K562 (cell line): Measurements from ENCODE around the gene RSBN1L. TPM values are rescaled to one million over a fixed set of nuclear protein-coding genes. Genes with fewer than 3 reads are reported as not detected.
A peak's percentile ranks its signal among the peaks of the same experiment; 100 is the strongest.

Experiments used
- ATAC-seq: fragments of 200-7000 bp; cut with Tn5 transposase; 3 replicates; pipeline ENCODE4 v1.9.1; 2020; ENCODE audit warnings: moderate library complexity
- BruUV-seq: library from RNA; stranded (reverse); fragments of 400-500 nt; replicated peaks from 2 replicates; lab custom pipeline; 2021; lab: Mats Ljungman, UMichigan
- CTCF ChIA-PET: fragments of 300-600 bp; formaldehyde crosslinking; extraction: SDS; loops from one replicate; lab custom pipeline; 2021; ENCODE audit warnings: low intra/inter-chr PET ratio; lab: Yijun Ruan, JAX
- POLR2A ChIA-PET: fragments of 300-600, 350-650 bp; sonication (Branson Sonifier 250); formaldehyde crosslinking; extraction: SDS; loops from one replicate; lab custom pipeline; 2021; ENCODE audit warnings: antibody characterized with exemption, inconsistent platforms; lab: Yijun Ruan, JAX
- DNase-seq, 4 experiments: peaks; one replicate each; pipeline versions ENCODE4 v3.0.0 to v3.0.0-alpha.2; 2011 to 2018; ENCODE audit warnings: low spot score in 3 of 4, mixed read lengths in 3 of 4; ENCODE audit errors: extremely low read depth in 1 of 4
- FAIRE-seq: peaks from 2 replicates; lab custom pipeline; 2011; peaks lifted over from hg19 to GRCh38; lab: Jason Lieb, UNC
- H2AFZ ChIP-seq: 2 replicates; pipeline ENCODE4 v1.6.0; 2011; ENCODE audit warnings: low read depth, low read length, control low read depth, inconsistent platforms
- H3K27ac ChIP-seq: fragments of 200-600 bp; 3 replicates; pipeline ENCODE4 v1.8.0; 2011; ENCODE audit warnings: low read depth, mild to moderate bottlenecking, control low read depth, inconsistent platforms, low read length, moderate library complexity, mixed read lengths; ENCODE audit errors: extremely low read depth
- H3K27me3 ChIP-seq, 2 experiments: fragments of 300-600 bp in 1 of 2; 2 replicates in 1 of 2; 3 replicates in 1 of 2; pipeline versions ENCODE4 v1.6.0 to v1.8.0; 2011; ENCODE audit warnings: inconsistent platforms in 2 of 2, low read length in 2 of 2, mild to moderate bottlenecking in 1 of 2, mixed read lengths in 1 of 2, moderate library complexity in 1 of 2; ENCODE audit not compliant: control insufficient read depth in 2 of 2, insufficient read depth in 2 of 2
- H3K36me3 ChIP-seq: fragments of 300-600 bp; 3 replicates; pipeline ENCODE4 v1.8.0; 2011; ENCODE audit warnings: mild to moderate bottlenecking, low read length, inconsistent platforms; ENCODE audit not compliant: control insufficient read depth, insufficient read depth
- H3K4me1 ChIP-seq, 2 experiments: fragments of 200-600 bp in 1 of 2; replicated peaks in 1 of 2; 2 replicates in 1 of 2; 3 replicates in 1 of 2; pipeline versions ENCODE4 v1.5.1 to v1.8.0; 2011; ENCODE audit warnings: inconsistent platforms in 2 of 2, low read length in 2 of 2, mild to moderate bottlenecking in 1 of 2, mixed read lengths in 1 of 2, moderate library complexity in 1 of 2; ENCODE audit not compliant: control insufficient read depth in 2 of 2, insufficient read depth in 2 of 2
- H3K4me2 ChIP-seq: 2 replicates; pipeline ENCODE4 v1.6.1; 2011; ENCODE audit warnings: low read length, control low read depth, inconsistent platforms, mixed read lengths; ENCODE audit not compliant: insufficient read depth
- H3K4me3 ChIP-seq: fragments of 200-600 bp; sonication (generic), shearing (Covaris generic); 2 replicates; pipeline ENCODE4 v1.5.1; 2016; ENCODE audit warnings: control low read depth, inconsistent platforms
- H3K79me2 ChIP-seq: fragments of 200-600 bp; 3 replicates; pipeline ENCODE4 v1.8.0; 2011; ENCODE audit warnings: low read length, inconsistent platforms; ENCODE audit not compliant: control insufficient read depth, insufficient read depth
- H3K9ac ChIP-seq, 2 experiments: 2 replicates each; pipeline versions ENCODE4 v1.6.0 to v1.6.1; 2011; ENCODE audit warnings: low read depth in 2 of 2, low read length in 2 of 2, control low read depth in 1 of 2, inconsistent platforms in 1 of 2, mild to moderate bottlenecking in 1 of 2, mixed read lengths in 1 of 2; ENCODE audit not compliant: insufficient read depth in 1 of 2
- H3K9me1 ChIP-seq: one replicate; pipeline ENCODE4 v1.6.0; 2011; ENCODE audit warnings: inconsistent platforms, mild to moderate bottlenecking, low read length, moderate library complexity; ENCODE audit not compliant: control insufficient read depth, insufficient read depth
- H3K9me3 ChIP-seq: replicated peaks from 2 replicates; pipeline ENCODE4 v1.5.1; 2011; ENCODE audit warnings: low read depth, low read length, inconsistent platforms; ENCODE audit not compliant: control insufficient read depth, insufficient read depth
- H4K20me1 ChIP-seq: replicated peaks from 2 replicates; pipeline ENCODE4 v1.6.1; 2011; ENCODE audit warnings: low read length, inconsistent platforms, mixed read lengths; ENCODE audit not compliant: control insufficient read depth, insufficient read depth
- BCOR ChIP-seq: fragments of 450-650 bp; IDR thresholded peaks from 2 replicates; pipeline ENCODE4 v1.6.1; 2016
- CEBPB ChIP-seq: fragments of 450-650 bp; IDR thresholded peaks from 2 replicates; pipeline ENCODE4 v1.6.1; 2016; ENCODE audit warnings: missing genetic modification characterization, missing compliant biosample characterization
- ELK1 ChIP-seq: sonication (generic); formaldehyde crosslinking; IDR thresholded peaks from 2 replicates; pipeline ENCODE4 v1.8.1; 2022; ENCODE audit warnings: missing genetic modification reagents
- FOS ChIP-seq: IDR thresholded peaks from 3 replicates; pipeline ENCODE4 v1.6.1; 2011; ENCODE audit not compliant: insufficient read length; ENCODE audit errors: extremely low read depth
- FOXA1 ChIP-seq: fragments of 450-650 bp; IDR thresholded peaks from 2 replicates; pipeline ENCODE4 v1.6.1; 2016; ENCODE audit warnings: mild to moderate bottlenecking, borderline replicate concordance
- FOXP1 ChIP-seq: sonication (generic); formaldehyde crosslinking; IDR thresholded peaks from 2 replicates; pipeline ENCODE4 v1.8.0; 2022; ENCODE audit warnings: mild to moderate bottlenecking, missing genetic modification reagents
- GABPB2 ChIP-seq: fragments of 250-450 bp; sonication (Bioruptor Pico); conservative IDR thresholded peaks from 2 replicates; pipeline ENCODE4 v1.5.1; 2021; ENCODE audit warnings: mild to moderate bottlenecking
- NCOA4 ChIP-seq: fragments of 450-650 bp; IDR thresholded peaks from 2 replicates; pipeline ENCODE4 v1.6.1; 2018; ENCODE audit warnings: mild to moderate bottlenecking; ENCODE audit not compliant: partially characterized antibody
- NEUROD1 ChIP-seq: fragments of 150-350 bp; IDR thresholded peaks from 2 replicates; pipeline ENCODE4 v1.6.1; 2014; ENCODE audit warnings: borderline replicate concordance, low read length, low read depth; ENCODE audit not compliant: partially characterized antibody
- PTRF ChIP-seq: fragments of 450-650 bp; IDR thresholded peaks from 2 replicates; pipeline ENCODE4 v1.6.1; 2016; ENCODE audit warnings: mild to moderate bottlenecking, missing genetic modification characterization, missing compliant biosample characterization
- RAD51 ChIP-seq: fragments of 450-650 bp; IDR thresholded peaks from 2 replicates; pipeline ENCODE4 v1.7.1; 2016; ENCODE audit warnings: low read depth, mild to moderate bottlenecking, borderline replicate concordance
- SIN3A ChIP-seq, 2 experiments: fragments of 150-350 bp in 1 of 2; IDR thresholded peaks; 2 replicates each; pipeline ENCODE4 v1.6.1; 2011 to 2016; ENCODE audit warnings: borderline replicate concordance in 2 of 2, low read depth in 2 of 2, low read length in 2 of 2, mild to moderate bottlenecking in 2 of 2, moderate library complexity in 2 of 2; ENCODE audit not compliant: control insufficient read depth in 1 of 2
- ZBTB12 ChIP-seq: fragments of 250-450 bp; sonication (Bioruptor Pico); IDR thresholded peaks from 2 replicates; pipeline ENCODE4 v1.4.0; 2020
- ZNF609 ChIP-seq: sonication (generic); formaldehyde crosslinking; IDR thresholded peaks from 2 replicates; pipeline ENCODE4 v1.8.1; 2023; ENCODE audit warnings: missing genetic modification reagents, mild to moderate bottlenecking, borderline replicate concordance
- ZNF77 ChIP-seq: fragments of 250-450 bp; sonication (Bioruptor Pico); IDR thresholded peaks from 2 replicates; pipeline ENCODE4 v1.5.0; 2020
- WGBS: fragments of 100-300 bp; shearing (Covaris generic); methylation state at CpG from one replicate; pipeline ENCODE4 v1.1.6; 2016; ENCODE audit warnings: low coverage, mixed read lengths; ENCODE audit not compliant: insufficient coverage; ENCODE audit errors: missing lambda C conversion rate; 5-methylcytosine and 5-hydroxymethylcytosine counted together
- in situ Hi-C: fragments of 300-500 bp; cut with MboI; formaldehyde crosslinking; loops from 4 replicates; pipeline ENCODE4 v1.15.0; 2018; ENCODE audit warnings: inconsistent platforms, mixed read lengths
- intact Hi-C: fragments of 100-400 bp; cut with micrococcal nuclease; formaldehyde crosslinking; loops from 2 replicates; pipeline ENCODE4 v1.14.2; 2022
- polyA plus RNA-seq, 8 experiments: library from polyadenylated mRNA; depleted of rRNA in 4 of 8; stranded (reverse) in 5 of 8; unstranded in 3 of 8; fragments of >200 nt; fragmentation: Nextera tagmentation in 2 of 8; fragmentation: Illumina TruSeq in 1 of 8; extraction: Ambion mirVana in 2 of 8; extraction: Trizol in 1 of 8; gene quantifications; 2 replicates each; pipeline versions ENCODE4 v1.2.1 to v1.2.3, GENCODE V29; 2011 to 2014; ENCODE audit warnings: inconsistent platforms in 1 of 8, missing spikeins in 1 of 8
- total RNA-seq, 7 experiments: library from RNA; depleted of rRNA in 6 of 7; stranded (reverse); fragments of >200 nt in 6 of 7; fragmentation: Illumina TruSeq in 2 of 7; extraction: Trizol in 2 of 7; gene quantifications; 2 replicates each; pipeline versions ENCODE4 v1.2.1 to v1.2.3, GENCODE V29; 2011 to 2021; ENCODE audit warnings: low replicate concordance in 1 of 7

Gene RSBN1L
- total and polyA plus RNA-seq, 9 of the 15 experiments (the other 6 are each of a cell fraction or from before 2014, with no cell fraction given): 6.2 to 35.2 (median 20.1) TPM

- Histone ChIP-seq H3K79me2 (no peaks in the 10 kb centered on the region), H3K4me1 (no peaks in the 10 kb centered on the region), H3K4me2 (no peak overlapping the region), H3K9me3 (no peaks in the 10 kb centered on the region), H3K27me3 (no peaks in the 10 kb centered on the region), H3K9me1 (no peaks in the 10 kb centered on the region), H2AFZ (no peak overlapping the region), H3K27ac (no peak overlapping the region), H3K36me3 (no peaks in the 10 kb centered on the region), H3K4me3 (no peak overlapping the region), H3K9ac (no peak overlapping the region), H4K20me1 (no peaks in the 10 kb centered on the region)
- FAIRE-seq: no peak
- POLR2A ChIA-PET: interaction anchor here (0.7 kb wide), 1 partner anchor 475 kb away, joined by 3 read pairs; no protein-coding TSS in a partner anchor
- no peak for DNase-seq
- no peak for ATAC-seq
- WGBS: 90% methylated on average over 9 of the region's 9 CpGs
- CTCF ChIA-PET: interaction anchor here (0.7 kb wide), 1 partner anchor 722 kb away, joined by 3 read pairs; no protein-coding TSS in a partner anchor
- in situ Hi-C loops (loop anchor here (5.0 to 25.0 kb wide), 2 partner anchors 96 to 556 kb away; no protein-coding TSS in a partner anchor), intact Hi-C loops (loop anchor here (5.0 to 10.0 kb wide), 3 partner anchors 286 to 569 kb away; no protein-coding TSS in a partner anchor)
- no TSS peak for BruUV-seq
- TF ChIP-seq NEUROD1 (no peak), NCOA4 (no peak), ELK1 (CRISPR knock-in tag) (no peak), SIN3A (IDR thresholded peaks at IDR 0.05; ENCODE audit: borderline replicate concordance in 2 of 2, control insufficient read depth in 1 of 2, low read depth in 2 of 2, low read length in 2 of 2) (no peak), FOS (no peak), FOXA1 (no peak), BCOR (no peak), FOXP1 (CRISPR knock-in tag) (no peak), RAD51 (no peak), CEBPB (tag) (peak; percentile 68), GABPB2 (CRISPR knock-in tag) (no peak), ZBTB12 (CRISPR knock-in tag) (no peak), ZNF77 (CRISPR knock-in tag) (no peak), ZNF609 (CRISPR knock-in tag) (no peak), PTRF (tag) (no peak)
Observed at GRCh38 chr7:77655836-77656455, 40.3 kb upstream of the RSBN1L start.
